T follicular helper cell (primary cell): Measurements from ENCODE around the gene CD8B2.
"Not testable (repeated sequence)": the region's sequence is repeated elsewhere in the genome, so short reads cannot be mapped to it uniquely, and the experiment has no call there.

ENCODE experiments used
- DNase-seq: peaks from one replicate; pipeline ENCODE4 v3.0.0-alpha.2; 2020; ENCODE audit warnings: low read depth

CD8B2 gene

GRCh38 chr2:106551417-106552130 is 64.4 kb downstream of the CD8B2 start:
- DNase-seq: no peak

- no peak for DNase-seq
Measured at GRCh38 chr2:106552921-106553320, 65.8 kb downstream of the CD8B2 start.

- no peak for DNase-seq
Measured at GRCh38 chr2:106553321-106553720, 66.2 kb downstream of the CD8B2 start.

DNA sequence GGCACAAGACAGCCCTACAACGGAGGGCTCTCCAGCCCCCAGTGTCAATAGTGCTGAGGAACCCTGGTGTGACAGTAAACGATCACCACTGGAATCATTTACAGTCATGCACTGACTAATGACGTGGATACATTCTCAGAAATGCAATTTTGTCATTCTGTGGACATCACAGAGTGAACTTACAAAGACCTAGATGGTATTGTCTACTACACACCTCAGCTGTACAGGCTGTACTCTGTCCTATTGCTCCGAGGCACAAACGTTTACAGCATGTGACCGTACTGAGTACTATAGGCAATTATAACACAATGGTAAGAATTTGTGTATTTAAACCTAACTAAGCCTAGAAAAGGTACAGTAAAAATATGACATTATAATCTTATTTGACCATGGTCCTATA is 67.2 kb downstream of the CD8B2 start:
- no peak for DNase-seq

DNA sequence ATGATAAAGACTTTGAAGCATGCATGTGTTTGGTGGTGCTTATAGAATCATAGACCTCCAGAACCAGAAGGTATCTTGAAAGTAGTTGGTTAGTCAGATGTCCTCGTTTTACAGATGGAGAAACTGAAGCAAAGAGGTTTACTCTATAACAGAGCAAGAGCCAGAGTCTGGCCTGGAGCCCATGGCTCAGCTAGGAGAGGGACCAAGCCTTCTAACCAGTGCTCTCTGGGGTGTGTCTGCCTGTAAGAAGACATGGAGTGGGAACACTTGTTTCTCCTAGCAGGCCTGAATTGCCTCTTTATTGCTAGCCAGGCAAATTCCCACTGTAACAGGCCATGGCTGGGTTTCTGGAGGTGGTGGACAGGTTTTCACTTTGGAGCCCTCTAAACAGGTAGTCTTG is 67.9 kb downstream of the CD8B2 start:
- DNase-seq: no peak

DNA sequence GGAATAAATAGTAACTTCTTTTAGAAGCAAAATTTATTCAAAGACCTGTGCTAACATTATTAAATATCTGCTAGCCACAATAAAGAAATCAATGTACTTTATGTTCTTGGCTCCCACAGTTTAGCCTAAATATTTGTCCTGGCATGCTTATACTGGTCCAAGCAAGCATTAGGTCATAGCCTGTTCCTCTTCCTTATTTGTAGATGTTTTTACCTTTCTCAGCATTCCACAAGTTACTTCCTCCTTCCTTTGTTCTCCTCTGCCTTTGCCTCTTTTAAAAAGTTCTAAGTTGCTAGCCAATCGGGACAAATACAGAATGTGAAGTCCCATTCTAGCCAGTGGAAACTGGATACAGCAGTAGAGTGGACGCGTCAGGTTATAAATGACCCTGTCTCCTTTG is 72.6 kb downstream of the CD8B2 start:
- DNase-seq: not testable (repeated sequence)

DNA sequence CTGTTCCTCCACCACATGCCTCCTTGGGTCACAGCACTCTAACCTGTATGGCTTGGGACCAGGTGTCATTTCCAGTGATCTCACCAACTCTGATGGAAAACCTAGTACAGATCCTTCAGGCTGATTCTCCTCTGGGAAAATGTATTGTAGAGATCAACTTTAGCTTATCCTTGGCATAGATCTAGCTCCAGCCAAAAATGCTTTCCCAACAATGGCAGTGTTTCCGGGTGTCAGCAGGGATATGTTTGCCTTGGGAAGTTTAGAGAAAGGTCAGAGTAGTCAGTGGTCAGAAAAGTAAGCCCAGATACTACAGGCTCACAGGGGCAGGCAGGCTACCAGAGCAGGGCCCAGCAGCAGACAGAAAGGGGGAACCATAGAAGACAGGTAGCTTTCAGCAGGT is 73.6 kb downstream of the CD8B2 start:
- DNase-seq: no peak

- no peak for DNase-seq
Measured at GRCh38 chr2:106561356-106561755, 74.2 kb downstream of the CD8B2 start.

DNA sequence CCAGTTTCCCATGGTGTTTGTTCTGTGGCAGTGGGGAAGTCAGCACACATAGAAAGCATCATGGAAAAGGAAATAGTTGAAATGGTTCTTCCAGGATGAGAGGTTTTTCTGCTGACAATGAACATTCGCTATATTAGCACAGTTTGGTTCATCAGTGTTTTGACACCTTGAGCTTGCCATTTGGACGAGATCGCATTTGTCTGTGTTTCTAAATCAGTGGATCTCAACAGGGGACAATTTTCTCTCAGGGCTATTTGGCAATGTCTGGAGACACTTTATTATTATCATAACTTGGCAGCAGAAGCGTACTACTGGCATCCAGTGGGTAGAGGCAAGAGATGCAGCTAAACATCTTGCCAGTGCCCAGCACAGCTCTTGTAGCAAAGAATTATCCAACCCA is 74.6 kb downstream of the CD8B2 start:
- DNase-seq: no peak

GRCh38 chr2:106562268-106563186 is 75.4 kb downstream of the CD8B2 start:
- DNase-seq: no peak

DNA sequence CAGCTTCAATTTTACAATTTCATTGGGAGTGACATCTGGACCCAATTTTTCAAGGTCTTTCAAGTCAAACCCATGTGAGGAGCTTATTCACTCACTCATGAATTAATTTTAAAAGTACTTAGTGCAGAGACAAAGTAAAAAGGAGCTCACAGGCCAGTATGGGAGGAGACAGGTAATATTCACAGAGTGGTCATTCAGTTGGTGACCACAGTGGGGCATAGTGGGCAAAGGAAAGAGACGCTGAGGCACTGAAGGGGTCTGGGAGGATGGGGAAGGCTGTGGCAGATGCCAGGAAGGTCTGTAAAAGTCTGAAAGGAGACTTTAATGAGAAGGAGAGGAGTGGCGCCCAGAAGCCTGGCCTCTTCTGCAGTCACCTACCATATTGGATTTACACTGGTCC is 76.0 kb downstream of the CD8B2 start:
- DNase-seq: no peak

DNA sequence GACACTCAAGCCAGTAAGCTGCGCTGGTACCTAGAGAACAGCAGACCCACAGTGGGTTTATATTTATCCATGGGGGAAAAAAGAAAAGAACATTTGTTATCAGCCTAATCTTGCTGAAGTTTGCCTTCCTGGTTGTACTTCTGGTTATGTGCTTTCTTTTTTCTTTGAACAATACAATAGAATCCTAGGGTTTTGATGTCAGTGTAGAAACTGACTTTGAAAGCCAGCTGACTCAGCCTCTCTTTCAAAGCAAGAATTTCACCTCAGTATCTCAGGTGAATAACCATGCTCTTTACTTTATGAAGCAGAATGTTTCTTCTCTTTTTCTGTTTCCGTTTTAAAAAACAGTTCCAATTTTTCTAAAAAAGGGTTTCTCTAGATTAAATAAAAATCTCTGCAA is 78.4 kb downstream of the CD8B2 start:
- DNase-seq: no peak

DNA sequence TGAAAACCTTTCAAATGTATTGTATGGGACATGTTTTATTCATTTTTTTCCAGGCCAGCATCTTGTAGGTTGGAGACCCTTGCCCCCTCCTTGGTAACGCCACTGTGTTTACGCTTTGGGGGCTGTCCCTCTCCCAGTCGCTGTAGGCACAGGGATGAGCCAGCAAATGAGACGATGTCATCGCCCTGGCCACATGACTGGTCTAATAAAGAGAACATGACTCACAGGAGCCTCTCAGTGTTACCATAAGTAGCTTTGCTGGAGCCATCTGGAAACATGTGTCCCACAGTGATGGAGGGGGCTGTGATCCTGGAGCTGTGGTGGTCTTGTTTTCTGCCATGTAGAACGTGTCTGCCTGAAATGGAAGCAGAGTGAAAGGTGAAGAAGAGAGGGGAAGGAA is 78.9 kb downstream of the CD8B2 start:
- DNase-seq: no peak

DNA sequence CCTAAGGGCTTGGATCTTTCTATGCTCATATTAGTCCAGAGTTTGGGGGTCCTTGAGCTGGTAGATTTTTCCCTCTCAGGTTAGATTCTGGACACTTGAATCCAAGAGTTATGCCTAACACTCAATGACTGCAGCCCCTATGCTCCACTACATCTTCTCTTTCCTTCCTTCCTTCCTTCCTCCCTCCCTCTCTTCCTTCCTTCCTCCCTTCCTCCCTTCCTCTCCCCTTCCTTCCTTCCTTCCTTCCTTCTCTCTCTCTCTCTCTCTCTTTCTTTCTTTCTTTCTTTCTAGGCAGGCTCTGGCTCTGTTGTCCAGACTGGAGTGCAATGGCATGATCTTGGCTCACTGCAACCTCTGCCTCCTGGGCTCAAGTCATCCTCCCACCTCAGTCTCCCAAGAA is 79.3 kb downstream of the CD8B2 start:
- DNase-seq: not testable (repeated sequence)

DNA sequence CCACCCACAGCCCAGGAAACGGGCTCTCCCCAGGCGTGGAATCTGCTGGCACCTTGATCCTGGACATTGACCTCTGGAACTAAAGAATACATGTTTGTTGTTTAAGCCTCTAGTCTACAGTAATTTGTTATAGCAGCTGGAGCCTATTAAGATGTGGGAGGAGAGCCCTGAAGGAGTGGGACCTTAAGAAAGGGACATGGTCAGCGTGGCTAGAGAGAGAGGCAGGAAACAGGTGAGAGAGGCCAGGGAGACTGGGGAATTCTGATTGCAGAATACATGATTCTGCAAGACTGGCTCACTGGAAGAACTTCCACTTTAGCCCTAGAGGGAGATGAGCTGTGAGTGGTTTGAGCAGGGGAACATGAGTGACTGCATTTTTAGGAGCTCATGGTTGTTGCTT is 83.2 kb downstream of the CD8B2 start:
- no peak for DNase-seq
